Upper lobe of left lung (tissue), 6 donors: Measurements from ENCODE around the gene RASA3. TPM values are rescaled to one million over a fixed set of nuclear protein-coding genes. Genes with fewer than 3 reads are reported as not detected.
A peak's percentile ranks its signal among the peaks of the same experiment; 100 is the strongest.
"Not testable (repeated sequence)": the region's sequence is repeated elsewhere in the genome, so short reads cannot be mapped to it uniquely, and the experiment has no call there.

Source experiments
- ATAC-seq, 2 donors: fragments of 200-7000 bp; cut with Tn5 transposase; one replicate each; pipeline ENCODE4 v1.9.1; 2022; ENCODE audit warnings: mild to moderate bottlenecking in 2 of 2, moderate library complexity in 2 of 2; ENCODE audit not compliant: low FRiP score in 2 of 2
- DNase-seq, 2 donors: peaks; one replicate each; pipeline ENCODE4 v3.0.0-alpha.2; 2019 to 2020
- H3K27ac ChIP-seq, 4 donors: fragments of 200-600 bp; sonication (generic); one replicate each; pipeline ENCODE4 v1.5.1; 2016 to 2019
- H3K27me3 ChIP-seq, 4 donors: fragments of 200-600 bp; sonication (generic); one replicate each; pipeline ENCODE4 v1.5.1; 2017 to 2019
- H3K36me3 ChIP-seq, 4 donors: fragments of 200-600 bp; sonication (generic); one replicate each; pipeline ENCODE4 v1.5.1; 2016 to 2019
- H3K4me1 ChIP-seq, 4 donors: fragments of 200-600 bp; sonication (generic); one replicate each; pipeline ENCODE4 v1.5.1; 2018 to 2019
- H3K4me3 ChIP-seq, 4 donors: fragments of 200-600 bp; sonication (generic); one replicate each; pipeline ENCODE4 v1.5.1; 2017 to 2019; ENCODE audit warnings: mild to moderate bottlenecking in 2 of 4, moderate library complexity in 1 of 4
- H3K9me3 ChIP-seq, 4 donors: fragments of 200-600 bp; sonication (generic); one replicate each; pipeline ENCODE4 v1.5.1; 2018 to 2019
- EP300 ChIP-seq, 4 donors: sonication (generic); formaldehyde crosslinking; IDR thresholded peaks; one replicate each; pipeline ENCODE4 v1.5.1; 2017; ENCODE audit warnings: antibody characterized with exemption in 4 of 4, control low read depth in 2 of 4
- POLR2A ChIP-seq, 4 donors: fragments of 450-650 bp; IDR thresholded peaks; one replicate each; pipeline ENCODE4 v1.5.1; 2016 to 2017; ENCODE audit warnings: antibody characterized with exemption in 4 of 4, mild to moderate bottlenecking in 2 of 4
- POLR2AphosphoS5 ChIP-seq, 2 donors: sonication (generic); formaldehyde crosslinking; IDR thresholded peaks; one replicate each; pipeline ENCODE4 v1.5.1; 2017; ENCODE audit warnings: antibody characterized with exemption in 2 of 2
- WGBS, 2 donors: methylation state at CpG; one replicate each; pipeline ENCODE4 v1.1.5; 2017 to 2018; 5-methylcytosine and 5-hydroxymethylcytosine counted together
- total RNA-seq, 6 donors: library from RNA; depleted of rRNA in 4 of 6; stranded (reverse); fragments of >200 nt in 4 of 6; gene quantifications; one replicate each; pipeline versions ENCODE4 v1.1.0 to v1.2.1, GENCODE V29; 2016 to 2021
- TF ChIP-seq, protein P1 (sequence below), 6 experiments: fragments of 450-650 bp in 4 of 6; fragments of 200-600 bp in 2 of 6; sonication (generic) in 2 of 6; IDR thresholded peaks; one replicate each; pipeline ENCODE4 v1.5.1; 2016 to 2019; ENCODE audit warnings: antibody characterized with exemption in 6 of 6
- donor health status: DM: no; HTN: no; CAD: no; lungs with moderate emphysema.
- donor health status: DM: no; HTN: yes; CAD: no; lungs with severe emphysema.

The RASA3 gene
- total RNA-seq, 6 donors from 2014 or later, result 11.4 to 52.4 (median 18.4) TPM

DNA sequence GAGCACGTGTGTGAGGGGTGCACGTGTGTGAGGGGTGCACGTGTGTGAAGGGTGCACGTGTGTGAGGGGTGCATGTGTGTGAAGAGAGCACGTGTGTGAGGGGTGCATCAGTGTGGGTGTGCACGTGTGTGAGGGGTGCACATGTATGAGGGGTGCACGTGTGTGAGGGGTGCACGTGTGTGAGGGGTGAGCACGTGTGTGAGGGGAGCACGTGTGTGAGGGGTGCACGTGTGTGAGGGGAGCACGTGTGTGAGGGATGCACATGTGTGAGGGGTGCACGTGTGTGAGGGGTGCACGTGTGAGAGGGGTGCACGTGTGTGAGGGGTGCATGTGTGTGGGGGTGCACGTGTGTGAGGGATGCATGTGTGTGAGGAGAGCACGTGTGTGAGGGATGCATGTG, 15.7 kb downstream of the RASA3 start:
- 89 to 90% methylated on average over 16 to 17 of the region's 17 CpGs for WGBS, 2 donors
- H3K36me3 ChIP-seq, result no peaks in the 10 kb centered on the region
- no peak overlapping the region for H3K4me3 ChIP-seq
- DNase-seq (peak in 1 of 2 donors; percentile 13), ATAC-seq (no peak)
- no peaks in the 10 kb centered on the region for H3K27me3 ChIP-seq
- no peaks in the 10 kb centered on the region for H3K9me3 ChIP-seq
- no peak for TF ChIP-seq EP300 (IDR thresholded peaks at IDR 0.05)
- H3K4me1 ChIP-seq, result peaks cover 14 to 37% (median 32%) of the 10 kb centered on the region in 4 donors
- H3K27ac ChIP-seq, result no peak overlapping the region

DNA sequence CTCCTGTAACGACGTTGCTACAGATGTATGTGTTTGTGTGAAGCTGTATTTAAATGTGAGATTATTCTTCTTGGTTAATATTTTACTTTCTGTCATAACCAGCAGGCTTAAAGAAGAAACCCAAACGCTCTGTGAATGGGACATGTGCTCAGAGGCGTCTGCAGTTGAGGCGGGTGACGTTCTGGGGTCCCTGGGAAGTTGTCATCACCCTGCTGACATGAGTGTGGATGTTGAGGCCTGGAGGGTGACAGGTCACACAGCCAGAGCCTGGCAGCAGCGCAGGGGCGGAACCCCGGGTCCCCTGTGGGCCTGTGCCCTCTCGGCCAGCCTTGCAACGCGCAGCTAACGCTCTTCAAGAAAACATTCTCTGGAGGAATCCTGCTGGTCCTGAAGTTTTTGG, 16.6 kb downstream of the RASA3 start:
- no peak for TF ChIP-seq POLR2AphosphoS5 (IDR thresholded peaks at IDR 0.05)
- TF ChIP-seq, protein P1, sequence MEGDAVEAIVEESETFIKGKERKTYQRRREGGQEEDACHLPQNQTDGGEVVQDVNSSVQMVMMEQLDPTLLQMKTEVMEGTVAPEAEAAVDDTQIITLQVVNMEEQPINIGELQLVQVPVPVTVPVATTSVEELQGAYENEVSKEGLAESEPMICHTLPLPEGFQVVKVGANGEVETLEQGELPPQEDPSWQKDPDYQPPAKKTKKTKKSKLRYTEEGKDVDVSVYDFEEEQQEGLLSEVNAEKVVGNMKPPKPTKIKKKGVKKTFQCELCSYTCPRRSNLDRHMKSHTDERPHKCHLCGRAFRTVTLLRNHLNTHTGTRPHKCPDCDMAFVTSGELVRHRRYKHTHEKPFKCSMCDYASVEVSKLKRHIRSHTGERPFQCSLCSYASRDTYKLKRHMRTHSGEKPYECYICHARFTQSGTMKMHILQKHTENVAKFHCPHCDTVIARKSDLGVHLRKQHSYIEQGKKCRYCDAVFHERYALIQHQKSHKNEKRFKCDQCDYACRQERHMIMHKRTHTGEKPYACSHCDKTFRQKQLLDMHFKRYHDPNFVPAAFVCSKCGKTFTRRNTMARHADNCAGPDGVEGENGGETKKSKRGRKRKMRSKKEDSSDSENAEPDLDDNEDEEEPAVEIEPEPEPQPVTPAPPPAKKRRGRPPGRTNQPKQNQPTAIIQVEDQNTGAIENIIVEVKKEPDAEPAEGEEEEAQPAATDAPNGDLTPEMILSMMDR (IDR thresholded peaks at IDR 0.05), result no peak
- TF ChIP-seq EP300 (IDR thresholded peaks at IDR 0.05), result no peak
- no peak for TF ChIP-seq POLR2A (IDR thresholded peaks at IDR 0.05)
- WGBS, 2 donors, result 78 to 91% methylated on average over 8 to 13 of the region's 13 CpGs
- no peak overlapping the region for H3K4me3 ChIP-seq
- peak in 1 of 2 donors; percentile 60 for DNase-seq
- H3K9me3 ChIP-seq, result no peaks in the 10 kb centered on the region
- H3K27me3 ChIP-seq, result no peaks in the 10 kb centered on the region
- no peak for ATAC-seq
- H3K4me1 ChIP-seq, result peaks cover 14 to 33% (median 28%) of the 10 kb centered on the region in 4 donors
- H3K36me3 ChIP-seq, result no peaks in the 10 kb centered on the region
- H3K27ac ChIP-seq, result peak overlapping the region; percentile 7 to 76 (median 44)

DNA sequence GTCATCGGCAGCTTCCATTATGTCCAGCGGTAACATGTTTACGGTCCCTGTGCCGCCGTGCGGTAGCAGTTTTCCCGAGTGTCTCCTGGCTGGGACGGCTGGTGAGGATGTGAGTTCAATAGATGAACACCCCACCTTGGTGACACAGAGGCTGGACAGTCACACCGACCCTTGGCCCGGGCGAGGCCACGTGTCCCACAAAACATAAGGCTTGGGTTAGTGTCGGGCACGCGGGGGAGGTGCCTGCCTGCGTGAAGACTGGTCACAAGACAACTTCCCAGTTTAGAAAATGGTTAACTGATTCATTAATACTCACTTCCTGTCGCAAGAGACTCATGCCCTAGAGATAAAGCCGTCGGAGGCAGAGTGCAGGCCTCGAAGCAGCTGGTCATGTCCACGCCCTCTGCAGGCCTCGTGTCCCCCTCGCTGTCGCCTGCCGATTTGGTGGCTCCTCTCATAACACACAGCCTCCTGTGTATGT, 17.2 kb downstream of the RASA3 start:
- DNase-seq (peak; percentile 70 to 83), ATAC-seq (peak; percentile 46 to 68)
- peak in 1 of 2 donors; percentile 14 for TF ChIP-seq POLR2AphosphoS5 (IDR thresholded peaks at IDR 0.05)
- no peak for TF ChIP-seq POLR2A (IDR thresholded peaks at IDR 0.05)
- TF ChIP-seq, protein P1 (IDR thresholded peaks at IDR 0.05), result no peak
- no peak for TF ChIP-seq EP300 (IDR thresholded peaks at IDR 0.05)
- Histone ChIP-seq H3K27me3 (no peaks in the 10 kb centered on the region), H3K4me1 (peaks cover 14 to 39% (median 31%) of the 10 kb centered on the region in 4 donors), H3K4me3 (no peak overlapping the region), H3K27ac (peak overlapping the region; percentile 7 to 76 (median 44)), H3K9me3 (no peaks in the 10 kb centered on the region), H3K36me3 (no peaks in the 10 kb centered on the region)
- 72 to 77% methylated on average over 18 to 25 of the region's 25 CpGs for WGBS, 2 donors

DNA sequence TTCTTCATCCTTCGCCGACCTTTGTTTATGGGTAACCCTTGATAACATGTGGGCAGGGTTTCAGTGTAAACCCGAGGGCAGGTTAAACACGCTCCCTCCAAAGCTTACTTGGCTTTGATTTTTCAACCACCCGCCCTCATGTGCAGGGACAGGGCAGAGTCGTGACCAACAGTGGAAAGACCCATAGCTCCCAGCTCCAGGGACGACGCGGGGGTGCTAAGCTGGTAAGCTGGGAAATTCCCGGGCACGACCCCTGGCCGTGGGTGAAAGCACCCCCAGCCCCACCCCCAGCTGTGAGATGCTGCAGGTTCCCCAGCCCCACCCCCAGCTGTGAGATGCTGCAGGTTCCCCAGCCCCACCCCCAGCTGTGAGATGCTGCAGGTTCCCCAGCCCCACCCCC, 17.8 kb downstream of the RASA3 start:
- H3K27ac ChIP-seq, H3K27me3 ChIP-seq, DNase-seq, H3K4me3 ChIP-seq, H3K9me3 ChIP-seq, H3K36me3 ChIP-seq, ATAC-seq: not testable (repeated sequence)
- peaks cover 19 to 41% (median 36%) of the 10 kb centered on the region in 4 donors for H3K4me1 ChIP-seq
- WGBS, 2 donors, result 79 to 80% methylated on average over 9 to 12 of the region's 12 CpGs

DNA sequence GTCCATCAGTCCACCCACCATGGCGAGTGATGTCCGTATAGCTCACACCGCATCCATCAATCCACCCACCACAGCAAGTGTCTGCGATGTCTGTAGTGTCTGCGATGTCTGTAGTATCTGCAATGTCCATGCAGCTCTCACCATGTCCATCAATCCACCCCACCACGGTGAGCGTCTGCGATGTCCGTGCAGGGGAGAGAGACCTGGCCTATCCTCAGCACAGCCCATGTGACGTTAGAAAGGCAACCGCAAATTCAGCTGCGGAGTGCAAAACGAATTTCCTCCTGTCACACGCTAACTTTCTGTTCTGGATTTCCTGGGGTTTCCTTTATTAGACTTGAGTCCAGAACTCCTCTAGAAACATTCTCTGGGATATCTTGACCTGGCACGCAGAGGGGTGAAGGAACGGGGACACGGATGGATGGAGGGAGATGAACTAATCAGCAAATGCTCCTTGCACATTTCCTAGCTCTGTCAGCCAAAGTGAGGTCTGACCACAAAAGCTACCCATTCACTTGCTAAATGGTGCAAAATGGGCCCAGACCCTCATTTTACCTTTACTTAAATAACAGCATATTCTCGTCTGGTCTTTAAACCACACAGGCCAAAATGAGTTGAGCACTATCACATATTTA, 18.3 kb downstream of the RASA3 start:
- ATAC-seq, result no peak

DNA sequence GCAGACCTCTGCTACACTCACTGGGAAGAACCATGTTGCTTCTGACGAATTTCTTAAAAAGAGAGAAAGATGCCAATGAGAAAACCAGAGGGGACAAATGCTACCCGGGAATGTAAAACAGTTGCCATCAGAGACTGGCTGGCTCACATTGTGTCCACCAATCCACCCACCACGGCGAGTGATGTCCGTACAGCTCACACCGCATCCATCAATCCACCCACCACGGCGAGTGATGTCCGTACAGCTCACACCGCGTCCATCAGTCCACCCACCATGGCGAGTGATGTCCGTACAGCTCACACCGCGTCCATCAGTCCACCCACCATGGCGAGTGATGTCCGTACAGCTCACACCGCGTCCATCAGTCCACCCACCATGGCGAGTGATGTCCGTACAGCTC, 19.0 kb downstream of the RASA3 start:
- not testable (repeated sequence) for ATAC-seq, H3K27ac ChIP-seq, H3K36me3 ChIP-seq, H3K27me3 ChIP-seq, H3K4me3 ChIP-seq, H3K9me3 ChIP-seq
- peak in 1 of 2 donors; percentile 1 for DNase-seq
- peaks cover 18 to 31% (median 28%) of the 10 kb centered on the region in 4 donors for H3K4me1 ChIP-seq
- 91 to 98% methylated on average over 12 to 13 of the region's 21 CpGs for WGBS, 2 donors

More for the DNA sequence above, 18.3 kb downstream of the RASA3 start:
- no peak for DNase-seq
- Histone ChIP-seq H3K4me3 (no peak overlapping the region), H3K27ac (no peak overlapping the region), H3K36me3 (no peaks in the 10 kb centered on the region), H3K27me3 (no peaks in the 10 kb centered on the region), H3K9me3 (no peaks in the 10 kb centered on the region), H3K4me1 (peaks cover 22 to 38% (median 35%) of the 10 kb centered on the region in 4 donors)
- TF ChIP-seq POLR2A (IDR thresholded peaks at IDR 0.05) (no peak), EP300 (IDR thresholded peaks at IDR 0.05) (no peak), POLR2AphosphoS5 (IDR thresholded peaks at IDR 0.05) (no peak)
- TF ChIP-seq, protein P1 (IDR thresholded peaks at IDR 0.05), result no peak
- 93 to 96% methylated on average over 18 of the region's 18 CpGs for whole genome bisulfite sequencing, 2 donors
